SHP77 (cell line): ENCODE results near the gene COIL.
A peak's percentile ranks its signal among the peaks of the same experiment; 100 is the strongest.

ENCODE experiments used
- DNase-seq, 2 experiments: peaks; one replicate each; lab custom pipeline; 2025; lab: John Stamatoyannopoulos, UW

COIL gene

GRCh38 chr17:56934280-56934679 is 26.6 kb downstream of the COIL start:
- no peak for DNase-seq

- no peak for DNase-seq
These were observed 27.0 kb downstream of the COIL start for GRCh38 chr17:56933868-56934267.

GRCh38 chr17:56933151-56933745 is 27.6 kb downstream of the COIL start:
- DNase-seq = no peak

DNA sequence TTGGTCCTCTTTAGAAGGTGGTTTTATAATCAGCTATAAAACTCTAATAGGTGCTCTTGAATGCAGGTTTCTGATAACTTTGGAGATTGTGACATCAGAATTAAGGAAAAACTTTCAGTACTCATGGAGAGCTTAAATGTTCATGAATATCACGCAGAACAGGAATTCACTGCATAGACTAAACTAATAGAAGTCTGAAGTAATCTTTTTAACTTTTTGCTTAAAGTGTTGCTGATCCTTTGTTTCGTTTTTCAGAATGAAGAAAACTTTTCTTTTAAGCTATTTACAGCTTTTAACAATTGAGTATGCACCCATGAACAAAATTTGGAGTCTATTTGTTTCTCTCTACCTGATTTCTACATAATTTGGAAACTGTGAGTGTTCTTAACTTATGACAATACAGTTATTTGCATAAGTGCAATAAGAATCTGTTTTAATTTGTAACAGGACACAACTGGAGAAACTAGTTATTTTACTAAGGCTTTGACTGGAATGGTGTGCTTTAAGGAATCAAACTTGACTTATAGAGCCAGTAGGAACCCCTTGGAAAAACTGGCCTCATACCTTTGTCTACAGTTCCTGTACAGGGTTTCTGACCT is 30.0 kb downstream of the COIL start:
- DNase-seq = no peak

DNA sequence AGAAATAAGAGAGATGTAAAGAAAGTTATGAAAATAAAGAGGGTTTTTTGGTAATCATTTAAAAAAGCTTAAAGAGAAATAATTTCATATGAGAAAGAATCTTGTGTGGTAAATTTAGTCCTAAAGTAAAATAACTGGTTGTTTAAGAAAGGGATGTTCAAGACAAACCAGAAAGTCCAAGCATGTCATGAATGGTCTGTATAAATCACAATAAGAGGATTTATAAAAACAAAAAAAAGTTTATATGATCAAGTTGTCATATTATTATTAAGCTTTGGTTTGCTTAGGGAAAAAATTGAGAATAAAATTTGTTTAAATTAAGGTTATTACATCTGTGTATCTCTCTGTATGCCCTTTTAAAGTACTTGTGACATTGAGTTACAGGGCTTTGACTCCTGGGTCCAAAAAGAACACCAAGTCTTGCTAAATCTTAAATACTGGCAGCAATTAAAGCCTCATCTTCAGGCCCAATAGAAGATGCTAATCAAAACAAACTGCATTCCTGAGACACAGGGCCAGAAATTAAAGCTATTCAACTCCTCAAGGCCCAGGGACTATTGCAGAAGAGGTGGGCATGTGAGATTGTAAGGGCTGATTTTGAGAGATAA is 31.4 kb downstream of the COIL start:
- DNase-seq = no peak

GRCh38 chr17:56928586-56928985 is 32.3 kb downstream of the COIL start:
- no peak for DNase-seq

DNA sequence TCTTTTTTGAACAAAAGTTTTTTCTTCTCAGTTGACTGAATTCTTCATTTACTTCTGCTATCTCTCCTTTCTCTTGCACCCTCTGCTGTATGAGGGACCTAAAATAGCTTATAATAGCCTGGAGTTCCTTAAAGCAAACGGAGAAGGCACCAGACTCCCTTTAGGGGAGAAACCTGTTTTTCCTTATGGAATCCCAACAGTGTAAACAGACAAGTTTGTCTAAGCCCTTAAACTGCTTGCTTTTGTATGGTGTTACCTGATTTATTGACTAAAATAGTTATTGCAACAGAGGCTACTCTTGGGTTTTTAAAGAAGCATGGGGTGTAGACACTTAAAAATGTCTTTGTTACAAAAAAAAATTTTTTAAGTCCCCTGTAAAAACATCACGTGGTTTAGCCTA is 34.1 kb downstream of the COIL start:
- no peak for DNase-seq

GRCh38 chr17:56926270-56926669 is 34.6 kb downstream of the COIL start:
- no peak for DNase-seq

GRCh38 chr17:56925088-56925487 is 35.8 kb downstream of the COIL start:
- DNase-seq = no peak

DNA sequence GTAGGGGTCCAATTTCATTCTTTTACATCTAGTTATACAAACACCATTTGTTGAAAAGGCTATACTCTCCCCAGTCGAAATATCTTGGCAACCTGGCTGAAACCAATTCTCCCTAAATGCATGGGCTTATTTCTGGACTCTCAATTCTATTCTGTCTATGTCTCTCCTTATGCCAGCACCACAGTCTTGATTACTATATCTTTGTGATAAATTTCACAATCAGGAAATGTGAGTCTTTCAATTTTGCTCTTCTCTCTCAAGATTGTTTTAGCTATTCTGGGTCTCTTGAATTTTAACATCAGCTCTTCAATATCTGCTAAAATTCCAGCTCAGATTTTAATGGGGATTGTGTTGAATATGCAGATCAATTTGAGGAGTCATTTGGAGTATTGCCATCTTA is 41.1 kb downstream of the COIL start:
- no peak for DNase-seq

DNA sequence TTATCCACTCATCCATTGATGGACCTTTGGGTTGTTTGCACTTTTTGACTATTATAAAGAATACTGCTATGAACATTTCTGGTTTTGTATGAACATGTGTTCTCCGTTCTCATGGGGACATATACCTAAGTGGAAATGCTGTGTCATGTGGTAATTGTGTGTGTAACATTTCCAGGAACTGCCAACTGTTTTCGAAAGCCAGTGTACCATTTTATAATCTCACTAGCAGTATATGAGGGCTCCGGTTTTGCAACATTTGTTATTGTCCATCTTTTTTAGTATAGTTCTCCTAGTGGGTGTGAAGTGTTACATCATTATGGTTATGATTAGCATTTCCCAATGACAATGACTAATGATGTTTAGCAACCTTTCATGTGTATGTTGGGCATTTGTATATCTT is 41.9 kb downstream of the COIL start:
- DNase-seq = no peak

- no peak for DNase-seq
These were observed 43.1 kb downstream of the COIL start for GRCh38 chr17:56917559-56918296.

DNA sequence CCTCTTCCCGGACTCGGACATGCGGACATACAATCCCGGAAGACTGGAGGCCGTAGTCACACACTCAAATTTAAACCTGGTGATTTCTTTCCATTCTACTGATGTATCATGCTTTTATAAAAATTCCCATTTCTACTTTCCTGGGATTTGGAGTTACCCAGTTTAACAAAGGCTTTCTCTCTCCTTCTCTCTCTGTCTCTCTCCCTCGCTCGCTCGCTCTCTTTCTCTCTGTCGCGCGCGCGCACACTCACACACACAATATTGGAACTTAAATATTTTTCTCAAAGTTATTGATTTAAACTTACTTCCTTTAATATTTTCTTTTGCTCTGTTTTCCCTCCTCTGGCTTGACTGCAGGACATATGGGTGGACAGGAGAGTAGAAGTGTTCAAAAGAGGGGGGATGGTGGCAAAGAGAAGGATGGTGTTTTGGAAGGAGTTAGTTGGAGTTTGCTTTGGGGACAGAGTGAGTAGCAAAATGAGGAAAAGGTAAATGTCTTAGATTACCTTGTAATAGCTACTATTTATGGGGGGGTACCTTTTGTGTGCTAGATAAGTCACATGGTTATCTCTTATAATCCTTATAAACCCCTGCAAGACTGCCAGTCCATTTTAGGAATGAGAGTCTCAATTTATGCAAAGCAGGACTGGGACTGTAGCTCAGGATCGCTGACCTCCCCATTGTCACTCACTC is 46.1 kb downstream of the COIL start:
- peak in 1 of 2 experiments; percentile 4 for DNase-seq

DNA sequence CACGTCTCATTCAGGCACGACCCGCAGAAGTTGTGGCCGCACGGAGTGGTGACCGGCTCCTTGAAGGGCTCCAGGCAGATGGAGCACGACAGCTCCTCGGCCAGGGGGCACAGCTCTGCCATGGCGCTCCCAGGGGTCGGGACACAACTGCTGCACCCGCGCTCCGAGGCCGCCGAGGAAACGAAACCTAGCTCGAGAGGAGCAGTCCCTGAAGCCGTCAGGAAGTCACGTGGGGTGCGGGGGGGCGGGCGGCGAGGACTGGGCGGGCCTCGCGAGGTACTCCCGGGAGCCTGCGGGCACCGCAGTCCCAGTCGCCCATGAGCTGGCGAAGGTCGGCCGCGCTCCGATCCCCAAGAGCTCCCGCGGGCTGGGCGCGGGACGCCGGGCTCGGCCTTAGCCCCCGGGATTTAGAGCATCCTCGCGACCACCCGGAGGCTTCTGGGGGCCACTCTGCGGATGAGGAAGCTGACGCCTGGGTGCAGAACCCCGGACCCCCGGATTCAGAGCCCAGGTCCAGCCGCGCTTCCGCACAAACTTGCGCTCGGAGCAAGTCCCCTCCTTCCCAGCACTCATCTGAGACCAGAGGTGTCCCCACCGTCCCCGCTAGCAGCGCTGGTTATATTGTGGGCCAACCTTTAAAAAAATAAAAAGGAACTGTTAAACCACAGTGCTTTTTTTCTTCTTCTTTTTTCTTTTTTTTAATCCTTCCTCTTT is 46.8 kb downstream of the COIL start, which contains the start of gene TRIM25:
Gene TRIM25 (minus strand): TSS at position 183 of the 714 bp plus-strand sequence. CDS start 61 bp downstream, at position 122.
- peak; percentile 64 to 84 for DNase-seq

DNA sequence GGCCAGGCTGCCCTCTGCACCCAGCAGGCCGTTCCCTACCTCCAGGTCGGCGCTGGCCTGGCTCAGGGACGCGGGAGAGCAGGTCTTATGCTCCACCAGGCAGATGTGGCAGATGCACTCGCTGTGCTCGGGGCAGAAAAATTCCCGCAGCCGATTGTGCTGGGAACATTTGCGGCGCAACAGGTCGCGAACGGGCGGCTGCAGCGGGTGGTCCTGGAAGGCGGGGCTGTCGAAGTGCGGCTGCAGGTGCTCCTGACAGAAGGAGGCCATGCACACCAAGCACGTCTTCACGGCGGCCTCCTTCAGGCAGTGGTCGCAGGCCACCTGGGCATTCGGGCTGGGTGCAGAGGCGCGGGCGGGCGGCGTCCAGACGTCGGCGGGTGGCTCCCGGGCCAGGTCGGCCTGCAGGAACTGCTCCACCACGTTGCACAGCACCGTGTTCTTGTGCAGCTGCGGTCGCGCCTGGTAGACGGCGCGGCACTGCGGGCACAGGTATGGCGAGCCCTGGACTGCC is 47.4 kb downstream of the COIL start:
- peak; percentile 9 to 17 for DNase-seq

GRCh38 chr17:56913000-56913311 is 47.9 kb downstream of the COIL start:
- DNase-seq = no peak

GRCh38 chr17:56912105-56912999 is 48.5 kb downstream of the COIL start:
- no peak for DNase-seq

DNA sequence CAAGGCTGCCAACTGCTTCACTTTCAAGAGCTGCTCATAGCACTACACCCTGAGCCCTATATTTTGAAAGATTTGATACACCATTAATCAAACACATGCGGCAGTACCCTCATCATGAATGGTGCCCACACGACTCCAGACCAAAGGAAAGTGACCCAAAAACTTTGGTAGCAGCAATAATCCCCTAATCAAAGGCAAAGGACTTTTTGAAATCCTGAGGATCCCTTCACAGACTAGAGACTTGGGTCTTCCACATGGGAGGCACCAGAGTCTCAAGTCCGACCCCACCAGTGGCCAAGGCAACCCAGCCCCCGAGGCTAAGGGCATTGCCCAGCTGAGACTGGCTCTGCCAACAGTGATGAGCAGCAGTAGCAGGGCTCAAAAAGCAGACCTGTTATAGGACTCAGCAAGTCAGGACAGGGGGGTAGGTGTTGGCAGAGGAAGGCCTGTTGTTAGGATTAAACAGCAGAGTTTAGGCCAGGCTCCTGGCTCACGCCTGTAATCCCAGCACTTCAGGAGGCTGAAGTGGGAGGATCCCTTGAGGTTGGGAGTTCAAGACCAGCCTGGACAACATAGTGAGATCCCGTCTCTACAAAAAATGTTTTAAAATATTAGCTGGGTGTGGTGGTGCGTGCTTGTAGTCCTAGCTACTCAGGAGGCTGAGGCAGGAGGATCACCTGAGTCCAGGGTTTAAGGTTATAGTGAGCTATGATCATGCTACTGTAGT is 50.2 kb downstream of the COIL start:
- no peak for DNase-seq

- DNase-seq = no peak
These were observed 50.9 kb downstream of the COIL start for GRCh38 chr17:56909742-56910508.
